ENCODE results near the gene ZNF408. TPM values are rescaled to one million over a fixed set of nuclear protein-coding genes. Genes with fewer than 3 reads are reported as not detected.
A peak's percentile ranks its signal among the peaks of the same experiment; 100 is the strongest.

The ZNF408 gene
- total RNA-seq, result 16.3 and 16.9 TPM in 2 replicates

DNA sequence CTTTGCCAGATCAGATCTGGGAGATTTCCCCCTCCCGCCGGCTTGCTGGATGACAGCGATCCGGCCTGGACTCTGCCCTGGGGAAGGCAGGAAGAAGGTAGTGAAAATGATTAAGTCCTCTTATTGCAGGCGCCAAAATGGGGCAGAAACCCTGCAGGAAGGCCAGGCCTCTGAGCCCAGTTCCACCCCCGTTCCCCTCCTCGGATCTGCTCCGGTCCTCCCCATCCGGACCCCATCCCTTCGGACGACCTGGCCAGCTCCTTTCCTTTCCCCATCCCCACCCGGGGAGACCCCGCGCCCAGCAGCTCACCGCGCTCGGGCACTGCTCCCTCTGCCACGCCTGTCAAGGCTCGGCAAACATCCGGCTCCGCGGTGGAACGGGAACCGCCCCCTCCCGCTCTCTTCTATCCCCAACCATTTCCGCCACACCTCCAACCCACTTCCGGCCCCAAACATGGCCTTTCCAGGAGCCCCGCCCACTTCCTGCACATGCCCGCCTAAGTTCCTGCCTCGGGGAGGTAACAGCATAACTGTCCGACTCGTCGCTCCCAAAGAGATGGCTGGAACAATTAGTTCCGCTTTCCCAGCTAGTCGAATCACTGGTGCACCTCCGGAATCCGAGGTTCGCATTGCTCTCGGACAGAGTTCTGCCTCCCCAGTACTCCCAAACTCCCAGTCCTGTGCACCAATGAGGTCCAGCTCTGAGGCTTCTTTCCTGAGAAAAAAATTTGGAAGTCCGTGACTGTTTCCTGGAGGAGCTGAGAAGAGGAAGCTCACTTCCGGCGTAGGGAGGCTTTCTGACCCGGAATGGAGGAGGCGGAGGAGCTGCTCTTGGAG is at the start of gene ZNF408, which contains the start of gene ARHGAP1:
Gene ZNF408 (plus strand): TSS at position 791 of the 837 bp plus-strand sequence. CDS start 17 bp downstream, at position 808.
Gene ARHGAP1 (minus strand): TSS at position 379 of the 837 bp plus-strand sequence. CDS start 4,512 bp downstream, outside the sequence.

DNA sequence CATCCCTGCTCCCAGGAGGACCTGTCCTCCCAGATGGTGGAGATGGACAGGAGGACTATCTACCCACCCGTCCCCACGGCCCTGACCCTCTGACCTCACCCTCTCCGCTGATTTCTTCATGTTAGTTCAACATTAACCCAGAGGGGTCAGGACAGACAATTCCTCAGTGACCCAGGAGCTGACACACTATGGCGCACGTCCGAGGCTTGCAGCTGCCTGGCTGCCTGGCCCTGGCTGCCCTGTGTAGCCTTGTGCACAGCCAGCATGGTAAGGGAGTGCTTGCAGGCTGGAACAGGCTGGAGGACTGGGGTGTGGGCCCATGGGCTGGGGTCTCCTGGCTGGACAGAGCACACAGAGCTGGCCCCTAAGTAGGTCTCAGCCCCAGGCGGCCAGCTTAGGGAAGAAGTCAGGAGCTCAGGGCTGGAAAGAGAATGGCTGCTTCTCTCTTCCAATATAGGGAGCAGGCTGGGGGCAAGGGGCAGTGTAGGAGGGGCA is 18.3 kb downstream of the ZNF408 start, which contains the start of gene F2:
Gene F2 (plus strand): TSS at position 166 of the 495 bp plus-strand sequence. CDS start 23 bp downstream, at position 189.

Small RNAs within 50 kb of the gene (small RNA-seq; reads per million reads assigned to genes)
- gene MIR5582, result 2.8 reads per million, percentile 85 among the genes with 10 or more reads in this experiment

Other genes with a start within 250 kb of the ZNF408 start
- gene AMBRA1, start 107.0 kb upstream of the ZNF408 start, total RNA-seq, result 22.4 and 33.9 TPM in 2 replicates
- gene HARBI1, start 83.8 kb upstream of the ZNF408 start, total RNA-seq, result 4.3 and 5.1 TPM in 2 replicates
- gene ATG13, start 83.5 kb upstream of the ZNF408 start, total RNA-seq, result 52.6 and 79.9 TPM in 2 replicates
- 64.0 and 78.9 TPM in 2 replicates for gene ARHGAP1, start 412 bp upstream of the ZNF408 start, total RNA-seq
- gene F2, start 18.2 kb downstream of the ZNF408 start, total RNA-seq, result not detected in 2 replicates
- 50.1 and 51.0 TPM in 2 replicates for gene CKAP5, start 145.2 kb downstream of the ZNF408 start, total RNA-seq
- 0.43 and 1.6 TPM in 2 replicates for gene LRP4, start 217.5 kb downstream of the ZNF408 start, total RNA-seq
- gene CSTPP1, start 235.7 kb downstream of the ZNF408 start, total RNA-seq, result 29.2 and 29.8 TPM in 2 replicates

All from placental epithelial cell (primary cell).